A549 (cell line): Measurements from ENCODE around the gene PCDH15. TPM values are rescaled to one million over a fixed set of nuclear protein-coding genes. Genes with fewer than 3 reads are reported as not detected.

Source experiments
- ATAC-seq, 2 experiments: fragments of 200-7000 bp in 1 of 2; fragments of >200 bp in 1 of 2; cut with Nextera tagmentation in 1 of 2; cut with Tn5 transposase in 1 of 2; 3 replicates each; pipeline versions ENCODE4 v1.8.0 to v1.9.1; 2018 to 2020; ENCODE audit warnings: mild to moderate bottlenecking in 1 of 2, moderate library complexity in 1 of 2
- CTCF ChIA-PET: fragments of 300-600 bp; sonication (Branson Sonifier 250); formaldehyde crosslinking; extraction: SDS; loops from one replicate; lab custom pipeline; 2021; ENCODE audit warnings: antibody characterized with exemption, inconsistent platforms; lab: Yijun Ruan, JAX
- POLR2A ChIA-PET: fragments of 350-600 bp; formaldehyde crosslinking; extraction: SDS; loops from one replicate; lab custom pipeline; 2021; ENCODE audit warnings: antibody characterized with exemption, inconsistent platforms; lab: Yijun Ruan, JAX
- DNase-seq, 2 experiments: peaks; one replicate each; pipeline versions ENCODE4 v3.0.0 to v3.0.0-alpha.2; 2011 to 2016; ENCODE audit warnings: low read depth in 1 of 2, low spot score in 1 of 2
- FAIRE-seq: peaks from 2 replicates; lab custom pipeline; 2011; peaks lifted over from hg19 to GRCh38; lab: Jason Lieb, UNC
- H3K27ac ChIP-seq, 2 experiments: fragments of >200 bp; sonication (Bioruptor Twin); formaldehyde crosslinking; 3 replicates each; pipeline ENCODE4 v1.5.1; 2016 to 2017
- H3K4me1 ChIP-seq: fragments of >200 bp; sonication (Bioruptor Twin); formaldehyde crosslinking; 3 replicates; pipeline ENCODE4 v1.6.1; 2016
- H3K4me2 ChIP-seq: fragments of >200 bp; sonication (Bioruptor Twin); formaldehyde crosslinking; 3 replicates; pipeline ENCODE4 v1.6.1; 2016
- H3K4me3 ChIP-seq: fragments of >200 bp; sonication (Bioruptor Twin); formaldehyde crosslinking; 3 replicates; pipeline ENCODE4 v1.5.1; 2016
- H3K9me3 ChIP-seq: fragments of >200 bp; sonication (Bioruptor Twin); formaldehyde crosslinking; 3 replicates; pipeline ENCODE4 v1.6.1; 2016
- BCL3 ChIP-seq: fragments of >200 bp; sonication (Bioruptor Twin); formaldehyde crosslinking; IDR thresholded peaks from 3 replicates; pipeline ENCODE4 v1.6.1; 2016
- CEBPB ChIP-seq, 2 experiments: fragments of >200 bp in 1 of 2; sonication (Bioruptor Twin) in 1 of 2; formaldehyde crosslinking in 1 of 2; IDR thresholded peaks; 2 replicates each; pipeline ENCODE4 v1.6.1; 2012 to 2016
- CHD4 ChIP-seq: fragments of 200-600 bp; sonication (generic); IDR thresholded peaks from 2 replicates; pipeline ENCODE4 v1.6.1; 2016; ENCODE audit warnings: antibody characterized with exemption, mild to moderate bottlenecking, borderline replicate concordance
- FOXS1 ChIP-seq: fragments of 250-450 bp; sonication (Bioruptor Pico); IDR thresholded peaks from 2 replicates; pipeline ENCODE4 v1.5.0; 2020; ENCODE audit warnings: mild to moderate bottlenecking, moderate library complexity
- GATA3 ChIP-seq: IDR thresholded peaks from 2 replicates; pipeline ENCODE4 v1.6.1; 2012; ENCODE audit warnings: borderline replicate concordance
- HOXA7 ChIP-seq: fragments of 250-450 bp; sonication (Bioruptor Pico); IDR thresholded peaks from 2 replicates; pipeline ENCODE4 v1.5.0; 2020; ENCODE audit warnings: mild to moderate bottlenecking, moderate library complexity
- HOXB5 ChIP-seq: fragments of 250-450 bp; sonication (Bioruptor Pico); IDR thresholded peaks from 2 replicates; pipeline ENCODE4 v1.5.0; 2020; ENCODE audit warnings: mild to moderate bottlenecking, moderate library complexity
- JUNB ChIP-seq: fragments of >200 bp; sonication (Bioruptor Twin); formaldehyde crosslinking; IDR thresholded peaks from 2 replicates; pipeline ENCODE4 v1.6.1; 2016
- MAFK ChIP-seq: fragments of 450-650 bp; IDR thresholded peaks from 2 replicates; pipeline ENCODE4 v1.6.1; 2014; ENCODE audit not compliant: partially characterized antibody
- MAZ ChIP-seq: fragments of 150-350 bp; IDR thresholded peaks from 2 replicates; pipeline ENCODE4 v1.6.1; 2014; ENCODE audit warnings: antibody characterized with exemption, low read depth, low read length, borderline replicate concordance
- MYC ChIP-seq: IDR thresholded peaks from 2 replicates; pipeline ENCODE4 v1.6.1; 2012; ENCODE audit warnings: mild to moderate bottlenecking, inconsistent platforms, low read length, improper control_type of control experiment, borderline replicate concordance
- NFE2L2 ChIP-seq: fragments of 150-350 bp; conservative IDR thresholded peaks from 2 replicates; pipeline ENCODE4 v1.6.1; 2014; ENCODE audit warnings: low read length
- NR3C1 ChIP-seq: fragments of >200 bp; sonication (Bioruptor Twin); formaldehyde crosslinking; IDR thresholded peaks from 3 replicates; pipeline ENCODE4 v1.6.1; 2017
- PHF8 ChIP-seq: fragments of 200-600 bp; sonication (generic); IDR thresholded peaks from 2 replicates; pipeline ENCODE4 v1.6.1; 2016; ENCODE audit warnings: low read depth, mild to moderate bottlenecking, antibody characterized with exemption, moderate library complexity, borderline replicate concordance
- POLR2A ChIP-seq: IDR thresholded peaks from 2 replicates; pipeline ENCODE4 v1.6.1; 2012; ENCODE audit warnings: mild to moderate bottlenecking, low read length
- POLR2AphosphoS2 ChIP-seq: conservative IDR thresholded peaks from 2 replicates; pipeline ENCODE4 v1.6.1; 2012; ENCODE audit warnings: low read length, improper control_type of control experiment, inconsistent platforms
- RAD21 ChIP-seq, 2 experiments: fragments of >200 bp in 1 of 2; sonication (Bioruptor Twin) in 1 of 2; formaldehyde crosslinking in 1 of 2; IDR thresholded peaks in 1 of 2; conservative IDR thresholded peaks in 1 of 2; 2 replicates in 1 of 2; 3 replicates in 1 of 2; pipeline ENCODE4 v1.6.1; 2012 to 2018; ENCODE audit warnings: inconsistent platforms in 1 of 2
- RARB ChIP-seq: fragments of 250-450 bp; sonication (Bioruptor Pico); IDR thresholded peaks from 2 replicates; pipeline ENCODE4 v1.8.0; 2021; ENCODE audit warnings: mild to moderate bottlenecking, moderate library complexity
- RFX5 ChIP-seq: fragments of 450-650 bp; IDR thresholded peaks from 2 replicates; pipeline ENCODE4 v1.7.1; 2014; ENCODE audit warnings: antibody characterized with exemption, mild to moderate bottlenecking, moderate library complexity
- USF2 ChIP-seq: fragments of 450-650 bp; IDR thresholded peaks from 2 replicates; pipeline ENCODE4 v1.6.1; 2014; ENCODE audit warnings: antibody characterized with exemption
- ZFP36 ChIP-seq: fragments of 450-650 bp; IDR thresholded peaks from 2 replicates; pipeline ENCODE4 v1.6.1; 2014; ENCODE audit warnings: borderline replicate concordance; ENCODE audit not compliant: partially characterized antibody
- polyA plus RNA-seq, 4 experiments: library from polyadenylated mRNA; depleted of rRNA in 3 of 4; stranded (reverse); fragments of >200 nt; fragmentation: RNase III in 1 of 4; extraction: RNeasy Plus Mini Kit Qiagen cat#74134 plus additional on column Dnase treatment in 1 of 4; gene quantifications; 2 replicates in 3 of 4; 3 replicates in 1 of 4; pipeline ENCODE4 v1.2.3, GENCODE V29; 2011 to 2017
- TF ChIP-seq, protein P1 (sequence below): fragments of >200 bp; sonication (Bioruptor Twin); formaldehyde crosslinking; IDR thresholded peaks from 3 replicates; pipeline ENCODE4 v1.5.1; 2016

PCDH15 gene
- polyA plus RNA-seq, 2 of the 4 experiments (the other 2 are of a cell fraction), result 0.03 TPM; not detected in 1

DNA sequence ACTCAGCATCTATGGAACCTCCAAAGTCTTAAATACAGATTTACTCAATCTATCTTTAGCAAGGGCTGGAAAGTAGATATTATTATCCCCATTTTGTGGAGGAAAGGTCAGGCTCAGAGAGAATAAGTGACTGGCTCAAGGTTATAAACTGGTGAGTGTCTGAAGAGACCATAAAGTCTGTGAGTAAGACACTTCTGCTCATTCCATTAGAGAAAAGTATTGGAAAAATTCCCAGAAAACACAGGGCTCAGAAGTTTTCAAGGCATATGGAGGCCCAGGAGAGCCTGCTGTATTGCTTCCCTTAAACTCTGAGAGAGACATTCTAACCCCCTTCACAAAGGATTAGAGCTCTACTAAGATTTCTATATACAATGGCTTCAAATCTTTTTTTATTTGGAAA is 134.8 kb downstream of the PCDH15 start:
- DNase-seq (no peak), ATAC-seq (no peak)
- Histone ChIP-seq H3K9me3 (no peaks in the 10 kb centered on the region), H3K27ac (no peak overlapping the region), H3K4me3 (no peak overlapping the region), H3K4me1 (no peaks in the 10 kb centered on the region), H3K4me2 (no peak overlapping the region)
- POLR2A ChIA-PET, result no interaction called here
- CTCF ChIA-PET, result no interaction called here
- TF ChIP-seq FOXS1 (CRISPR knock-in tag) (no peak), HOXA7 (CRISPR knock-in tag) (no peak), RAD21 (conservative IDR thresholded peaks at IDR 0.05 in 1 of 2, IDR thresholded peaks at IDR 0.05 in 1 of 2) (no peak), MYC (no peak), MAZ (no peak), MAFK (no peak), HOXB5 (CRISPR knock-in tag) (no peak), JUNB (no peak), POLR2AphosphoS2 (no peak), PHF8 (no peak), GATA3 (no peak)
- TF ChIP-seq, all 56 proteins: peak for 0
- FAIRE-seq, result no peak

DNA sequence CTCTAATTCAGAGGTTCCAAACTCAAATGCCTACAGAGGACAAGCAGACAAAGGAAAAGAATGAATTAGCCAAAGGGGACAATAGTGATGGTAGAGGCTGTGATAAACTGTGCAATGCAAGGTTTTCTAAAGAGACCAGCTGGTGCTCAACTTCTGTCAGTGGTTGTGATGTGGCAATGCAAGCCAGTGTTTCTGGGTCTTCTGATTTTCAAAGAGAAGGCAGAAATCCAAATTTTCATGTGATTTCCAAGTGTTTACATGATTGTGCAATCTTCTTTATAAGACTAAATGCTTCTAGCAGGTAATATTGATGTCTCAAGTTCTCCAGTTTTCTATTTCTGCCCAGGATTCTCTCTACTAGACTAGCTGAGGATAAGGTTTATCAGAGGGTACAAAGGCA is 135.9 kb downstream of the PCDH15 start:
- H3K4me2 ChIP-seq, result no peak overlapping the region
- no peak for DNase-seq
- H3K4me1 ChIP-seq, result no peaks in the 10 kb centered on the region
- no peak for FAIRE-seq
- H3K4me3 ChIP-seq, result no peak overlapping the region
- no peaks in the 10 kb centered on the region for H3K9me3 ChIP-seq
- no peak for TF ChIP-seq HOXA7 (CRISPR knock-in tag)
- no peak for TF ChIP-seq RARB (CRISPR knock-in tag)
- no peak for TF ChIP-seq MAFK
- TF ChIP-seq POLR2A, result no peak
- no peak for TF ChIP-seq CHD4
- TF ChIP-seq USF2, result no peak
- TF ChIP-seq, protein P1, sequence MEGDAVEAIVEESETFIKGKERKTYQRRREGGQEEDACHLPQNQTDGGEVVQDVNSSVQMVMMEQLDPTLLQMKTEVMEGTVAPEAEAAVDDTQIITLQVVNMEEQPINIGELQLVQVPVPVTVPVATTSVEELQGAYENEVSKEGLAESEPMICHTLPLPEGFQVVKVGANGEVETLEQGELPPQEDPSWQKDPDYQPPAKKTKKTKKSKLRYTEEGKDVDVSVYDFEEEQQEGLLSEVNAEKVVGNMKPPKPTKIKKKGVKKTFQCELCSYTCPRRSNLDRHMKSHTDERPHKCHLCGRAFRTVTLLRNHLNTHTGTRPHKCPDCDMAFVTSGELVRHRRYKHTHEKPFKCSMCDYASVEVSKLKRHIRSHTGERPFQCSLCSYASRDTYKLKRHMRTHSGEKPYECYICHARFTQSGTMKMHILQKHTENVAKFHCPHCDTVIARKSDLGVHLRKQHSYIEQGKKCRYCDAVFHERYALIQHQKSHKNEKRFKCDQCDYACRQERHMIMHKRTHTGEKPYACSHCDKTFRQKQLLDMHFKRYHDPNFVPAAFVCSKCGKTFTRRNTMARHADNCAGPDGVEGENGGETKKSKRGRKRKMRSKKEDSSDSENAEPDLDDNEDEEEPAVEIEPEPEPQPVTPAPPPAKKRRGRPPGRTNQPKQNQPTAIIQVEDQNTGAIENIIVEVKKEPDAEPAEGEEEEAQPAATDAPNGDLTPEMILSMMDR, result no peak
- no peak for TF ChIP-seq CEBPB (IDR thresholded peaks at IDR 0.05)
- TF ChIP-seq NR3C1, result no peak
- no peak for TF ChIP-seq BCL3
- TF ChIP-seq ZFP36, result no peak
- TF ChIP-seq NFE2L2, result no peak
- CTCF ChIA-PET, result no interaction called here
- no peak overlapping the region for H3K27ac ChIP-seq
- POLR2A ChIA-PET, result no interaction called here
- no peak for ATAC-seq

- CTCF ChIA-PET, result no interaction called here
- H3K4me3 ChIP-seq, result no peak overlapping the region
- no peak overlapping the region for H3K27ac ChIP-seq
- no peaks in the 10 kb centered on the region for H3K4me1 ChIP-seq
- ATAC-seq (no peak), FAIRE-seq (no peak), DNase-seq (no peak)
- POLR2A ChIA-PET, result no interaction called here
- no peak for TF ChIP-seq USF2
- no peak for TF ChIP-seq RFX5
- TF ChIP-seq MAZ, result no peak
- H3K4me2 ChIP-seq, result no peak overlapping the region
- no peaks in the 10 kb centered on the region; the same call in 2 of the 3 replicates for H3K9me3 ChIP-seq
These were observed 140.6 kb downstream of the PCDH15 start for GRCh38 chr10:54660397-54660796.
